ENCODE data around the gene LMF2. TPM values are rescaled to one million over a fixed set of nuclear protein-coding genes. Genes with fewer than 3 reads are reported as not detected.

The LMF2 gene
- total RNA-seq, 3 donors from 2014 or later = 35.7 to 54.9 (median 39.5) TPM

GRCh38 chr22:50469377-50470305 lies 37.9 kb downstream of the LMF2 start:
- TF ChIP-seq POLR2AphosphoS5 (IDR thresholded peaks at IDR 0.05) (no peak), POLR2A (IDR thresholded peaks at IDR 0.05) (no peak)
- TF ChIP-seq, protein P1, sequence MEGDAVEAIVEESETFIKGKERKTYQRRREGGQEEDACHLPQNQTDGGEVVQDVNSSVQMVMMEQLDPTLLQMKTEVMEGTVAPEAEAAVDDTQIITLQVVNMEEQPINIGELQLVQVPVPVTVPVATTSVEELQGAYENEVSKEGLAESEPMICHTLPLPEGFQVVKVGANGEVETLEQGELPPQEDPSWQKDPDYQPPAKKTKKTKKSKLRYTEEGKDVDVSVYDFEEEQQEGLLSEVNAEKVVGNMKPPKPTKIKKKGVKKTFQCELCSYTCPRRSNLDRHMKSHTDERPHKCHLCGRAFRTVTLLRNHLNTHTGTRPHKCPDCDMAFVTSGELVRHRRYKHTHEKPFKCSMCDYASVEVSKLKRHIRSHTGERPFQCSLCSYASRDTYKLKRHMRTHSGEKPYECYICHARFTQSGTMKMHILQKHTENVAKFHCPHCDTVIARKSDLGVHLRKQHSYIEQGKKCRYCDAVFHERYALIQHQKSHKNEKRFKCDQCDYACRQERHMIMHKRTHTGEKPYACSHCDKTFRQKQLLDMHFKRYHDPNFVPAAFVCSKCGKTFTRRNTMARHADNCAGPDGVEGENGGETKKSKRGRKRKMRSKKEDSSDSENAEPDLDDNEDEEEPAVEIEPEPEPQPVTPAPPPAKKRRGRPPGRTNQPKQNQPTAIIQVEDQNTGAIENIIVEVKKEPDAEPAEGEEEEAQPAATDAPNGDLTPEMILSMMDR (IDR thresholded peaks at IDR 0.05) = no peak
- peaks cover 16 to 45% of the 10 kb centered on the region in 2 donors for H3K4me1 ChIP-seq
- H3K9me3 ChIP-seq = no peaks in the 10 kb centered on the region
- peaks cover 4% of the 10 kb centered on the region for H3K36me3 ChIP-seq
- peak overlapping the region; percentile 15 to 29 for H3K27ac ChIP-seq
- peak in 1 of 2 donors; percentile 67 for DNase-seq (ENCODE audit: low spot score in 2 of 2)
- H3K27me3 ChIP-seq = no peaks in the 10 kb centered on the region
- intact Hi-C loops (cut with DNase I; ENCODE audit: low total_unique reads) = no loop called here
- peak overlapping the region in 1 of 3 donors; percentile 41 for H3K4me3 ChIP-seq

DNA sequence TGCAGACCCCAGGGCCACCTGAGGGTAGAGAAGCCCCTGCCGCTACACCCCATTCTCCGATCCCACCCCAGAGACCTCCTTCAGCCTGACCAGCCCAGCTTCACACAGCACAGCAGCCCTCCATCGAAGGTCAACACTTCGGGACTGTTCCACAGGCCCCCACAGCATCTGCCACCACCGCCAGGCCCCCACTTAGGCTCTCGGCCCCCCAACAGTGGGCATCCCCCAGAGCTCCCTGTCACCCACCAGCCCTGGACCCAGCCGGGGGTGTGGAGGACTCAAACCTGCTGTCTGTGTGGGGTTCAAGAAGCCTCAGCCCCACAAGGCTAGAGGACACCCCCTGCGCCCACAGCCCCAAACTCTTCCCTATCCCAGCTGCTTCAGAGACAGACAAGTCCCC lies 38.9 kb downstream of the LMF2 start:
- Histone ChIP-seq H3K36me3 (peaks cover 10% of the 10 kb centered on the region), H3K4me3 (no peak overlapping the region), H3K4me1 (peaks cover 16 to 42% of the 10 kb centered on the region in 2 donors), H3K9me3 (no peaks in the 10 kb centered on the region), H3K27me3 (no peaks in the 10 kb centered on the region), H3K27ac (no peak overlapping the region)
- no peak for DNase-seq (ENCODE audit: low spot score in 2 of 2)
- TF ChIP-seq, protein P1 (IDR thresholded peaks at IDR 0.05) = no peak
- no peak for TF ChIP-seq POLR2A (IDR thresholded peaks at IDR 0.05)
- TF ChIP-seq POLR2AphosphoS5 (IDR thresholded peaks at IDR 0.05) = no peak
- intact Hi-C loops (cut with DNase I; ENCODE audit: low total_unique reads) = no loop called here

- no peak overlapping the region for H3K27ac ChIP-seq
- DNase-seq (ENCODE audit: low spot score in 2 of 2) = no peak
- H3K27me3 ChIP-seq = no peaks in the 10 kb centered on the region
- no peak overlapping the region for H3K4me3 ChIP-seq
- H3K9me3 ChIP-seq = no peaks in the 10 kb centered on the region
- intact Hi-C loops (cut with DNase I; ENCODE audit: low total_unique reads) = no loop called here
- peaks cover 14 to 35% of the 10 kb centered on the region in 2 donors for H3K4me1 ChIP-seq
- no peak for TF ChIP-seq POLR2A (IDR thresholded peaks at IDR 0.05)
- TF ChIP-seq, protein P1 (IDR thresholded peaks at IDR 0.05) = no peak
- no peak for TF ChIP-seq POLR2AphosphoS5 (IDR thresholded peaks at IDR 0.05)
- H3K36me3 ChIP-seq = peaks cover 14% of the 10 kb centered on the region
Measured at GRCh38 chr22:50467773-50468440, 39.6 kb downstream of the LMF2 start.

GRCh38 chr22:50467341-50467740 lies 40.2 kb downstream of the LMF2 start:
- intact Hi-C loops (cut with DNase I; ENCODE audit: low total_unique reads) = no loop called here
- Histone ChIP-seq H3K27me3 (no peaks in the 10 kb centered on the region), H3K9me3 (no peaks in the 10 kb centered on the region), H3K27ac (no peak overlapping the region), H3K36me3 (peaks cover 17% of the 10 kb centered on the region), H3K4me1 (peaks cover 8 to 29% of the 10 kb centered on the region in 2 donors), H3K4me3 (no peak overlapping the region)
- no peak for DNase-seq (ENCODE audit: low spot score in 2 of 2)
- TF ChIP-seq POLR2A (IDR thresholded peaks at IDR 0.05) (no peak), POLR2AphosphoS5 (IDR thresholded peaks at IDR 0.05) (no peak)
- TF ChIP-seq, protein P1 (IDR thresholded peaks at IDR 0.05) = no peak

Measured in breast epithelium (tissue), 4 donors.